ENCODE measurements around the gene ZIC2.

ZIC2 gene

GRCh38 chr13:99975626-99976025 is 6.0 kb upstream of the ZIC2 start:
- no peak for DNase-seq

GRCh38 chr13:99976575-99976974 is 5.0 kb upstream of the ZIC2 start:
- DNase-seq: no peak

- DNase-seq: no peak
Measured at GRCh38 chr13:99977334-99977911, 4.2 kb upstream of the ZIC2 start.

- no peak for DNase-seq
Measured at GRCh38 chr13:99977912-99978798, 3.4 kb upstream of the ZIC2 start.

- no peak for DNase-seq
Measured at GRCh38 chr13:99978799-99979452, 2.7 kb upstream of the ZIC2 start.

- DNase-seq: no peak
Measured at GRCh38 chr13:99979453-99980200, 2.0 kb upstream of the ZIC2 start.

- DNase-seq: no peak
Measured at GRCh38 chr13:99980201-99980823, 1.3 kb upstream of the ZIC2 start.

GRCh38 chr13:99980824-99981734 is 505 bp upstream of the ZIC2 start:
- DNase-seq: no peak

GRCh38 chr13:99982036-99982730 is 599 bp downstream of the ZIC2 start:
- DNase-seq: no peak

GRCh38 chr13:99982731-99983498 is 1.3 kb downstream of the ZIC2 start:
- DNase-seq: no peak

- no peak for DNase-seq
Measured at GRCh38 chr13:99983499-99984401, 2.2 kb downstream of the ZIC2 start.

- no peak for DNase-seq
Measured at GRCh38 chr13:99984461-99985240, 3.1 kb downstream of the ZIC2 start.

GRCh38 chr13:99985241-99985874 is 3.8 kb downstream of the ZIC2 start:
- DNase-seq: no peak

- no peak for DNase-seq
Measured at GRCh38 chr13:99985886-99986527, 4.4 kb downstream of the ZIC2 start.

- no peak for DNase-seq
Measured at GRCh38 chr13:99986741-99987140, 5.2 kb downstream of the ZIC2 start.

GRCh38 chr13:99987154-99988019 is 5.8 kb downstream of the ZIC2 start:
- DNase-seq: no peak

All from CD4-positive, alpha-beta T cell treated with Interleukin-17A for 1 hour (primary cell).